ENCODE measurements around the gene INAFM2. TPM values are rescaled to one million over a fixed set of nuclear protein-coding genes. Genes with fewer than 3 reads are reported as not detected.

INAFM2 gene
- total and polyA plus RNA-seq, 2 of the 4 experiments (the other 2 are of a cell fraction), result 10.4 to 14.0 TPM

GRCh38 chr15:40303576-40303975 lies 19.9 kb upstream of the INAFM2 start:
- Histone ChIP-seq H3K9ac (ENCODE audit: low read depth, low read length) (no peak overlapping the region), H2BK5ac (ENCODE audit: low read depth, low read length, poor library complexity, severe bottlenecking) (no peak overlapping the region), H3K56ac (ENCODE audit: extremely low read depth, insufficient read depth, low read length) (no peak overlapping the region), H3K9me1 (ENCODE audit: insufficient read depth, low read length) (no peaks in the 10 kb centered on the region), H2AK9ac (replicated peaks; ENCODE audit: low read depth, low read length, poor library complexity) (no peak overlapping the region), H3K4me1 (ENCODE audit: control insufficient read depth, insufficient read depth, low read length) (peaks cover 6% of the 10 kb centered on the region), H3K27ac (ENCODE audit: insufficient read depth, low read length) (no peak overlapping the region), H3K4ac (ENCODE audit: low read depth, low read length) (no peak overlapping the region), H2AFZ (replicated peaks; ENCODE audit: low read length, poor library complexity) (no peak overlapping the region), H3K36me3 (ENCODE audit: control insufficient read depth, insufficient read depth, low read length) (no peaks in the 10 kb centered on the region), H2BK120ac (ENCODE audit: low read depth, low read length) (no peak overlapping the region), H2AK5ac (ENCODE audit: low read depth, low read length) (no peak overlapping the region), H3K79me1 (ENCODE audit: low read depth in 1 of 2, low read length in 2 of 2) (no peaks in the 10 kb centered on the region), H3K18ac (ENCODE audit: low read depth, low read length) (no peak overlapping the region), H3K23ac (ENCODE audit: low read depth, low read length) (no peak overlapping the region), H4K5ac (ENCODE audit: low read depth, low read length) (no peak overlapping the region), H4K8ac (ENCODE audit: low read depth in 2 of 2, low read length in 2 of 2) (no peak overlapping the region), H4K91ac (ENCODE audit: insufficient read depth, low read depth, low read length) (no peak overlapping the region), H4K20me1 (ENCODE audit: insufficient read depth, low read length) (no peaks in the 10 kb centered on the region), H3K27me3 (ENCODE audit: control insufficient read depth, insufficient read depth, low read length) (peaks cover 55% of the 10 kb centered on the region), H3K9me3 (ENCODE audit: control insufficient read depth, insufficient read depth, low read length) (peaks cover 8% of the 10 kb centered on the region), H3K14ac (replicated peaks; ENCODE audit: low read depth, low read length) (no peak overlapping the region), H3K4me2 (ENCODE audit: low read depth, low read length) (no peak overlapping the region), H2BK15ac (ENCODE audit: low read depth, low read length) (no peak overlapping the region), H2BK20ac (ENCODE audit: low read depth, low read length) (no peak overlapping the region), H3K4me3 (ENCODE audit: insufficient read depth, low read depth, low read length) (no peak overlapping the region)
- in situ Hi-C loops (cut with MboI; ENCODE audit: low sequenced_read_pairs) (no loop called here), intact Hi-C loops (cut with micrococcal nuclease) (no loop called here), dilution Hi-C loops (cut with HindIII; ENCODE audit: low sequenced_read_pairs, unreplicated experiment) (no loop called here)
- no peak for TF ChIP-seq ELK1 (IDR thresholded peaks at IDR 0.05; ENCODE audit: borderline replicate concordance, low read depth, low read length)
- no peak for TF ChIP-seq FOS (IDR thresholded peaks at IDR 0.05; ENCODE audit: low read depth, low read length)
- no peak for TF ChIP-seq MAFK (IDR thresholded peaks at IDR 0.05; ENCODE audit: low read depth, low read length)
- TF ChIP-seq RCOR1 (IDR thresholded peaks at IDR 0.05; ENCODE audit: insufficient replicate concordance, low read length), result no peak
- TF ChIP-seq RFX5 (IDR thresholded peaks at IDR 0.05; ENCODE audit: low read depth, low read length), result no peak
- TF ChIP-seq NFE2L2 (IDR thresholded peaks at IDR 0.05; ENCODE audit: low read depth, low read length), result no peak
- no peak for TF ChIP-seq RAD21 (IDR thresholded peaks at IDR 0.05; ENCODE audit: low read length)
- no peak for TF ChIP-seq POLR2A (IDR thresholded peaks at IDR 0.05; ENCODE audit: low read depth, low read length)
- no peak for TF ChIP-seq CTCF (conservative IDR thresholded peaks at IDR 0.05; ENCODE audit: low read depth, low read length)
- TF ChIP-seq USF2 (IDR thresholded peaks at IDR 0.05; ENCODE audit: low read depth, low read length), result no peak
- no peak for ATAC-seq (ENCODE audit: low read depth)
- CTCF ChIA-PET, result no interaction called here
- BruUV-seq (replicated peaks), result no TSS peak
- no CpG with 5 or more reads among the region's 2 CpGs for WGBS, 2 experiments (ENCODE audit: extremely low coverage in 2 of 2, insufficient read length in 1 of 2)
- no peak for DNase-seq
- POLR2A ChIA-PET (ENCODE audit: unreplicated experiment), result no interaction called here
